COR-L47 (cell line): ENCODE data around the gene GHRL.
"Not testable (repeated sequence)": the region's sequence is repeated elsewhere in the genome, so short reads cannot be mapped to it uniquely, and the experiment has no call there.

Source experiments
- DNase-seq: peaks from one replicate; lab custom pipeline; 2025; lab: John Stamatoyannopoulos, UW

GHRL gene

DNA sequence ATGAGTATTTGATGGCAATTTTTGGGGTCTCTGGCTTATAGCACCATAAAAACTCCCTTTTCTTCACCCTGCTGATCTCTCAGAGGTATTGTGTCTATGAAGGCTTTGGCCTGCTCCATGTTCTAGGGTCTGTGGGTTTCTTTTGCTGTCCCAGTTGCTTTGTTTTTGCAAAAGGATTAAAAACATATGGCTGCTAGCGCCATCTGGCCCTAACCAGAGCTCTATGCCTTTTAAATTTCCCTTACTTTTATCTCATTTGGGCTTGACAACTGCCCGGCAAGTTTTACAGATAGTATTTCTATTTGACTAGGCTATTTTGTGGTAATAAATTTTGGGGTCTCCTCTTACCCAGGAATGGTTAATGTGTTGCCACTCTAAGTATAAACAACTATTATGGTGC, 6.4 kb upstream of the GHRL start:
- no peak for DNase-seq

DNA sequence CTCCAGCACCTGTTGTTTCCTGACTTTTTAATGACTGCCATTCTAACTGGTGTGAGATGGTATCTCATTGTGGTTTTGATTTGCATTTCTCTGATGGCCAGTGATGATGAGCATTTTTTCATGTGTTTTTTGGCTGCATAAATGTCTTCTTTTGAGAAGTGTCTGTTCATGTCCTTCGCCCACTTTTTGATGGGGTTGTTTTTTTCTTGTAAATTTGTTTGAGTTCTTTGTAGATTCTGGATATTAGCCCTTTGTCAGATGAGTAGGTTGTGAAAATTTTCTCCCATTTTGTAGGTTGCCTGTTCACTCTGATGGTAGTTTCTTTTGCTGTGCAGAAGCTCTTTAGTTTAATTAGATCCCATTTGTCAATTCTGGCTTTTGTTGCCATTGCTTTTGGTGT, 5.3 kb upstream of the GHRL start:
- not testable (repeated sequence) for DNase-seq

DNA sequence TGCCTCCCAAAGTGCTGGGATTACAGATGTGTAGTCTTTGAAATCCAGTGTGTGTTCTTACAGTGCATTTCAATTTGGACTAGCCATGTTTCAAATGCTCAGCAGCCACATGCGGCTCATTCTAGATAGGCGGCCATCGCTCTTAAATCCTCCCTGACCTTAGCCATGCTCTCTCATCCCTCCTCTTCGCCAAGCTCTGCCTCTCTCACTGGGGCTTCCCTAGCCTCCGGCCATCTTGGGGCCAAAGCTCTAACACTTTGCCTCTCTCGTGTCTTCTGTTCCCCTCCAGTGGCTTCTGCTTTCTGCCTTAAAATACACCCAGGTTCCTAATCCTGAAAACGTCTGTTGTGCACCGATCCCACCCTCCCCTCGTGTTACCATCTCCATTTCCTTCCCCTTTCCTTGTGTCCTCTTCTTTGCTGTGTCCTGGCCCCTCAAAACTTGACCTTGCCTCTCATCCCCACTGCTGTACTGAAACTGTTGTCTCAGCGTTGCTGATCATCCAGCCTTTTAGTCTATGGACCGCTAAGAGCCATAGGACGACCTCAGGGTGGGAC, 1.4 kb upstream of the GHRL start:
- no peak for DNase-seq

DNA sequence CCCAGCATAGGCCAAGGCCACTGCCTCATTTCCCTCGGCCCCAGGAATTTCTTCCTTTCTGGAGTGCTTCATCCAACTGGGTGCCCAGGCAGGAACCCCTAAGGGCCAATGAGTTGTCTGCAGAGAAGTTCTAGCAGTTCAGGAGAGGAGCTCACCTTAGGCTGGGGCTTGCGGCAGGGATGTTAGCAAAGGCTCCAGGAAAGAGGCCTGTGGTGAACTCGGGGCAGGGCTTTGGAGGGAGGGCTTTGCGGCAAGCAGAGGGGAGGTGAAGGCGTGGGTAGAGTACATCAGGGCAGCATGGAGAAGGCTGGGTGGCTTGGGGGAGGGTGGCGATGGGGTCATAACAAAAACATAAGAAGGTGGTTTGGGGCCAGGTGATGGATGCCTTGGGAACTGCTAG, 1.1 kb downstream of the GHRL start:
- no peak for DNase-seq

DNA sequence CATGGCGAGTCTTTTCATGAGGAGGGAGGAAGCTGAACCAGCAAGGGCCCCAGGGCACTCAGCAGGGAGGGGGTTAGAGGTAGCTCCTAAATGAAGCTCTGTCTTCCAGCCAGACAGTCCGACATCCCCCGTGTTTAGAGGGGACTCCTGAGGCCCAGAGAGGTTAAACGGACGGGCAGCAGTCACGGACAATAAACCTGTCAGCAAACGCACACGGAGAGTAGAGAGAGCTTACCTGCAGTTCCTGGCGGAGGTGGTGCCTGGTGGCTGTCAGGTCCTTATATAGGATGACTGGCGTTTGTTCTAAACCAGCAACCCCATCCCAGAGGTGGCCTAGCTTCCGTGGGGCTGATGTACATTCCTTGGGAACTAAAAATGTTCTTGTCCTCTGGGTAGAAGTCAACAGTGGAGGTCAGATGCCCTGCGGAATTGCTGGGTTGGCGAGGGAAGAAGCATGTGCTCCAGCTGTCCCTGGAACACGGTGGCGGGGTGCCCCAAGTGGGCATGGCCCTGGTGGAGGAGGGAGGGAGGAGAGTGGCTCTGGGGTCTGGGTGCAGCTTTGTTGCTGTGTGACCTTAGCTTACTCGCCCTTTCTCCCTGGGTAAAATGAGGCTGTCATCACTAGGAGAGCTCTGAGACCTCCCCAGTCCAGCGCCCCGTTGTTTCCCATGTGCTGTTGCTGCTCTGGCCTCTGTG, 2.1 kb downstream of the GHRL start:
- no peak for DNase-seq

DNA sequence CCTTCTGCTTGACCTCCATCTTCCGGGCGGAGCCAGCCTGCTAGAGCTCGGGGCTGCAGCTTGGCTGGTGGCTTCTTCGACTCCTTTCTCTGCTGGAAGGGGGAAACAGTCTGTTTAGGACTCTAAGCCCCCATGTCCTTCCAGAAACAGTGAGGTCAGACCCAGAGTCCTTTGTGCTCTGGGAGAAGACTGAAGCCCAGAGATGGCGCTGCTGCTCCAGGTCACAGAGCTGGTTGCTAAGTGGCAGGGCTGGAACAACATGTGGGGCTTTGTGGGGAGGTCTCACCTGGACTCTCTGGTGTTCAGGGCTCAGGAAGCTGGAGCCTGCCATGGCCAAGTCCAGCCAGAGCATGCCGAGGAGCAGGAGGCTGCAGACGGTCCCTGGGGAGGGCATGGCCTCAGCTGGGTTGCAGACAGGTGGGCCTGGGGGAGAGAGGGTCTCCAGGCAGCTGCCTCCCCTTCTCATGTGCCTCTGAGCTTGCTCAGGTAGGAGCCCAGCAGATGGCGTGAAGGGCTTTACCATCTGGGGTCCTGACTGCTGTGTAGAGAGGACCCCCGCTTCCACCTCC, 2.9 kb downstream of the GHRL start:
- DNase-seq: no peak

DNA sequence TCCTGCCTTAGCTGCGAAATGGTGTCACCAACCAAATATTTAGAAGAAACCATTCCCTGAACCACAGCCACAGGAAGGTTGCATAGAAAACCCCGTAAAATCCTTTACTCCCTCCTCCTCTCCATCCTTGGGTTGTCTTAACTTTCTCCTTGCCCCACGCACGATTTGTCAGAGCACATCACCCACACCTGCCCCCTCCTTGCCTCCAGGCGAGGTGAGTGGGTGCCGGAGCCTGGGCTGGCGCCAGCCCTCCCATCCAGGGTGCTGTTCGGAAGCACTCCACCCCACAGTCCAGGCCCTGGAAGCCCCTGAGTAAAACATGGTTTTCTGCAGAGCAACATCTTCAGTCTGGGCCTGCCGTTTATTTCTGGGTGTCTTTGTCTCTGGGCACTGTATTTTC, 3.7 kb downstream of the GHRL start:
- DNase-seq: no peak

DNA sequence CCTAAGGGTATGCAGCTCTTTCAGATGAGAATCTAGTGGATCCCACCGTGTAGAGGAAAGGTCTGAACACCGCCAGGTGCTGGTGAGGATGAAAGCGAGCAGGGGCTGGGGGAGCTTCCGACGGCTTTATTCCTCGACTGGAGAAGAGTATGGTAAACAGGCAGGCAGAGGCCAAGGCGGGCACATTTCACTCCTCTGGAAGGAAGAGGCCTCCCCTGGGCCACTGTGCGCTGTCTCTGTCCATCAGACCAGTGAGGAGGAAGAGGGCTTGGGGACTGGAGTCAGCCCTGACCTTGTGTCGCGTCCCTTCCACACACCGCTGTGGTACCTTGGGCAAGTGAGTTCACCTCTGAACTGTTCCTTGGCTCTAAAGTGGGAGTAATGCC, 4.2 kb downstream of the GHRL start:
- no peak for DNase-seq

DNA sequence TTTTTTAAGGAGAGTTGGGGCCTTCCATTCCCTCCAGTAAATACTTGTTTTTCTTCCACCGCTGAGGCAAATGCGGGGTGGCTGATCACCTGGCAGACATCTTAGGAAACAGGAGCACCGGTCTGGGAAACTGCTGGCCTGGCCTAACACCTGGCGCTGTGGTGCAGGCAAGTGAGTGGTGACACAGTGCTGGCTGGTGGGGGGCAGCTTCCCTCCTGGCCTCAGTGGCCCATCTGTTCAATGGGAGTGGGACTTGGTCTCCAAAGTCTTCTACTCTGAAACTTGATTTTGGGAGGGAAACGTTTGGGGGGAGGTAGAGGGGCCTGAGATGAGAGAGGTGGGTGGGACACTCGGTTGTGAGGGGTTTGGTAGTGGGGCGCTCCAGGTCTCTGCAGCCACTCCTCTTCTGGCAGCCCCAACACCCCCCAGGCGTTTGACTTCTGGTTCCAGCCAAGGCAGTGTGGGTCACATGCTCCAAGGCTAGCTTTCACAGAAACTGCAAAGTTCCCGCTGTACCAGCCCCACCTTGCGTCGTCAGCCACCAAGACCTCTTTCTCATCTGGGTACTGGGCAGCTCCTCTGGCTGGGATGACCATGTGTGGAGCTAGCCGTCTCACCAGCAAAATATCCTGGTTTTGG, 4.7 kb downstream of the GHRL start:
- no peak for DNase-seq

DNA sequence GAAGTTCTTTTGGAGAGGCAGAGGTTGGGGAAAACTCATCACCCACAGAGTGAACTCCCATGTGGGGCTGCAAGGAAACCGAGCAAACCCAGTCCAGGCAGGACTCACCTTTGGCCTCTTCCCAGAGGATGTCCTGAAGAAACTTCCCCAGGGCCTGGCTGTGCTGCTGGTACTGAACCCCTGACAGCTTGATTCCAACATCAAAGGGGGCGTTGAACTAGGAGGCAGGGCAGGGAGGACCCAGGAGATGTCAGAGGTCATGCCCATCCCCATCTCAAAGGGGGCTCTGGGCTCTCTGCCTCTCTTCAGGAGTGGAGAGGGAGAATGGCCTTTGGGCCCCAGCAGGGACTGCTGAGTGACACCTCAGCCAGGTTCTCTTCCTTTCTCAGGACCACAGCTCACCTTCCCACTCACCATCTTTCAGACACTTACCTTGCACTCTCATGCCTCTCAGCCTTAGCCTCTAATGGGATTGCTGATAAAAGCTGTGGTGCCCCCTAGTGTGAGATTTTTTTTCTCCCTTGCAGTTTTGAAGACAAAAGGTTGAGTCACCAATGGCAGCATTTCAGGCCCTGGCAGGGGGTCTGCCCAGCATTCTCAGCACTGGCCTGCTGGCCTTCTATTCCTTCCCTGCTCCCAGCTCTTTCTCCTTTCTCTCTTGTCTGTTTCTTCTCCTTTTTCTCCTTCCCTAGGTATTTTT, 6.0 kb downstream of the GHRL start:
- no peak for DNase-seq

DNA sequence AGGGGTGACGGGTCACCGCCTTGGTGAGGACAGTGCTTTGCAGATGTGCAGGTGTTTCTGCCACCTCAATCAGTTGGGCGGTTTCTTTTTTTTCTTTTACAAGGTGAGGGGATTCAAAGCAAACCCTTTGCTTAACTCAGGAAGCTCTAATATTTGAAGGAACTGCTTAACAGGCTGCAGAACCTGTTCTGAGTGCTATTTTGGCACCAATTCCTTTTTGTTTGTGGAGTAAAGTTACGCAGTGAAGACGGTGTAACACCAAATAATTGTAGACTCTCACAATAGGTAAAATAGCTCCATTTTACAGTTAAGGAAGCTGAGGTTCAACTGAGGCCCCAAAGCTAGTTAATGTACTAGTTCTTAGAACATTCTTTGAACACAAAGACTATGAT, 6.6 kb downstream of the GHRL start:
- no peak for DNase-seq

DNA sequence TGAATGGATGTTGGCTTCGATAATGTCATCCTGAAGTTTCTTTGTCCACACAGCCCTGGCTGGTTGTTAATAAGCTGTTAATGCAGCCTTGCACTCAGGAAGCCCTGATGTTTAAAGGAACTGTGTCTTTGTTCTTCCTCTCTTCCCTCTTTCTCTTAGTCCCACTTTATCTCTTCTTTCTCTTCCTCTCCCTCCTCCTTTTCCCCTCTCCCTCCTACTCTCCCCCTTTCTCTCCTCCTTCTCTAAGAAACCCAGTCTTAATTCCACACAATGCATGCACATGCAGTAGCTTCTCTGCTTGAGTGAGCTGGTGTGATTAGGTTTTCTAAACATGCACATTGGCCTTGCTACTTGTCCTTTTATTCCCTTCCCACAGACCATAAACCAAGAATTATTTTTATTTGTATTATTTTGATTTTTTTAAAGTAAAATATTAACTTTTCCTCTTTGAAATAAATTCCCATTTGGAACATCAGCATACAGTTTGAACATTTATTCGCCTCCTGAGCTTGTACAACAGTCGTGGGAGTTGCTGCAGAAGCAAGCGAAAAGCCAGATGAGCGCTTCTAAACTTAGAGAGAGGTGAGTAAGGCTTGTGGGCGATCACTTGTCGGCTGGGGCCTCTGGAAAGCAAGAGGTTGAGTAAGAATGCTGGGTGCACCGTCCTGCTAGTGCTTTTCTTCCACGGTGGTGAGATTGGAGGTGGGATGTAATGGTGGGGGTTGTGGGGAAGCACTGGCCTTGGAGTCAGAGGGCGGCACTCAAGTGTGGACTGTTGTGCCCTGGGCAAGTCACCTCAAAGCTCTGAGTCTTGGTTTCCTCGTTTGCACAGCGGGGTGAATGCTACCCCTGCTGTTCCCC, 7.2 kb downstream of the GHRL start:
- no peak for DNase-seq

DNA sequence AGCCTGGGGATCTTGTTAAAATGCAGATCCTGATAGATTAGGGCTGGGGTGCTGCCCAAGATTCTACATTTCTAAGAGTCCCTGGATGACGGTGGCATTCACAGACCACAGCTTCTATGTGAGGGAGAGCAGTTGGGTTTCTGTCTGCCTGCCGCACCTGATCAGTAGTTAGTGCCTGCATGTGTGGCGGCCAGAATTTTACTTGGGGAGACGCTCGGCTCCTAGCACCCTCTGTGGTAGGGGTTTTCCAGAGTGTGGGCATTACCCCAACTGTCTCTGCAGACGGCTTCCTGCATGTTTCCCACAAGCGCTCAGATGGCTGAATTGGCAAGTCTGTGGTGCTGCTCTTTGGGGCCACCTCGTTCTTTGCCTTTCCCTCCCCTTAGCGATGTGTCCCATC, 8.3 kb downstream of the GHRL start:
- DNase-seq: no peak

DNA sequence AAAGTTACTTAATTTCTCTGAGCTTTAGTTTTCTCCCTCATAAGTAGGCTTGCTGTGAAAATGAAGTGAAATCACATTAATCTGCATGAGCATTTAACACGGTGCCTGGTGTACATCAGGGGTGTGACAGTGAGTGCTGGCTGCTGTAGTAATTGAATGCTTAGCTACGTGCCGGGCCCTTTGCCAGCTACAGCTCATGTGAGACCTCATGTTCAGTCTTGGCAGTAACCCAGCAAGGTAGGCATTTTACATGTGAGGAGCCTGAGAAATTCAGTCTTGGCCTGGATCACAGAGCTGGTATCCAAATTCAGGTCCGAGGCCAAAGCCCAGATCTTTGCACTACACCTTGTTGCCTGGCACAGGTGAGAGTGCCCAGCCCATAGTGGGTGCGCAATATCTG, 9.1 kb downstream of the GHRL start:
- peak; percentile 85 for DNase-seq

DNA sequence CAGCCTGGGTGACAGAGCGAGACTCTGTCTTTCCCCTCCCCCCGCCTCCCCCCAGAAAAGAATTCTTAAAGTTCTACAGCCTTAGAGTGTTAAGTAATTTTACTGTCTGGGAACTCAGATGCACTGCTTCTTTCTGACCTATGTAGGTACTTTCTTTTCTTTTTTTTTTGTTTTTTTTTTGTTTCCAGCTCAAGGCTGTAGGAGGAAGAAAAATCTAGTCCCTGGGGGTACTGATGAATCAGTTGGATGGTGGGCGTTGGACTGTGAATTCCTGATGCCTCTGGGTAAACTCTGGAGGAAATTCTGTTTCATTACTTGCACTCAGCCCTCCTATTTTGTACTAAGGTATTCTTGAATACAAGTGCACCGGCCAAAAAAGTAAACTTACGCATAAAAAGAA, 10.8 kb downstream of the GHRL start:
- DNase-seq: no peak

DNA sequence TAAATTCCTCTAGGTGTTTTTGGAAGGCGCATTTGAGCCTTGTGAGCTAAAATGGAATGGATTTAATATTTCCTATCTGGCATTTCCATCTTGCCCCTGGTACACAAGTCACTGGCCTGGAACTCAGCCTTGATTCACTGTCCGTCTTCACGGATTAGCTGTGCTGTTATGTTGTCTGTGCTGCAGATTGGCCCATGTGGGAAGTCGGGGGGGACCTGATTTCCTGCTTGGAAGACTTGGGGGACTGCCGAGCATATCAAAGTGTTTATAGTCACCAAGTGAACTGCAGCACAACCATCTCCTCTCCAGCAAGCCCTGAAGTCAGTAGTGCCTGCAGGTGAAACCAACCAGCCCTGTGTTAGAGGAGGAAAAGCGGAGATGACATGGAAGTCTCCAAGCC, 12.2 kb downstream of the GHRL start:
- DNase-seq: no peak

DNA sequence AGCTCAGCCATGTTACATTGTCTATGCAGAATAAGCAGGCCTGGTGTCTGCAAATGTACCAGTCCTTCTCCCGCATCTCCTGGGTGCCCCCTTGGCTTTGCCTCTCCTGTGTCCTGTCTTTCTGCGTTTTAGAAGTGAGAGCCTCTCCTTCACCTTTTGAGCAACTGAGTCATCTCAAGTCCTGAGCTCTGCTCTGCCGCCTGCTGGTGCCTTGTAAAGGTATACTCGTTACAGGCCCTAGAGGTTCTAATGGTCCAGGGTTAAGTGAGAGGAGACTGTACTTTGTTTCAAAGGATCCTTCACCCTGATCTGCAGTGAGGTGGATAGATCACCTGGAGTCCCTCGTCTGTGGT, 12.6 kb downstream of the GHRL start:
- no peak for DNase-seq

DNA sequence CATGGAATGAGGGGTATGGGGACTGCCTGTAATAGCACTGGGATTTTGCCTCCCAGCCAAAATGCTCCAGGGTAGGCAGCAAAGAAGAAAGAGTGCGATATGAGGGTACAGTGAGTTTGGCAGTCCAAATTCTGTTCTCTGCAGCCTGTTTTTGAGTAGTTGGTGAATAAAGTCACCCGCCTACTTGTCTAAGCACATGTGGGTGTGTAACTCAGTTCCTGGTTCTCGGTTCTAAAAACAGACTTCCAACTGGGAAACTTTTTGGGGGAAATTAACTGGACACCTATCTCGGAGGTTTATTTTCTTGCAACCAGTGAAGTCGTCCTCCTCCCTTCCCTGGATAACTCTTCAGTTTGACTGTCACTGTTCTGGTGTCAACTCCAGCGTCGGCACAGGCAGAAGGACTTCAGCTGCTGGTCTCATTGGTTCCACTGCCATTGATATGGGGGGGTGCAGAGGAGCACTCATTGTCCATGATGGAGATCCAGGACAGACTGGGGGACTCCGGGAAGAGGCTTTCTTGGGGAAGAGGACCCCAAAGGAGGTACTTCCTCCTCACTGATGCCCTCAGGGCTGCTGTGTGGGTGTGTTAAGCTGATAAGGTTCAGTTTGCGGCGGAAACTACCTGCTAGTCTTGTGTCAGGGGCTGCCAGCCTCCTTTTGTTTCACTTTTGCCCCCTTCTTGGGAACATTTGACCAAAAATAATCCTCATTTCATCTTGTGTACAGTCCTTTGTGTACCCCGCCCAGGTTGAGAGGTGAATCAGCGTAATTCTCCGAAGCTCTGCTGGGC, 13.2 kb downstream of the GHRL start:
- DNase-seq: no peak

DNA sequence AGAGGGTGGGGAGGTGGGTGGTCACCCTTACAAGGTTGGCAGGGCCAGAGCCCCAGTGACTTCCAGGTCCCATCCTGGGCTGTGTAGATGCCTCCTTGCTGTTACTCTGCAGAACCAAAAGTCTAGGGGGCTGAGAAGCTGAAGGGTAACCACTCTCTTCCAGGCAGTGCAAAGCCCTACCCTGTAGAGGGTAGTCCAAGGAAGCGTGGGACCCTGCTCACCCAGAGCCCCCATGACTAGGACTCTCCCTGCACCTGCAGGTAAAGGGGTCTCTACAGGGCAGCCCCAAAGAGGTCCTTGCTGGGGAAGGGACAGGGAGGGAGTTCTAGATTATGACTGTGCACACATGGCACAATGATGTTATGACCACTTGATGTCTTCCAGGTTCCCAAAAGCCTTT, 14.2 kb downstream of the GHRL start:
- DNase-seq: no peak

DNA sequence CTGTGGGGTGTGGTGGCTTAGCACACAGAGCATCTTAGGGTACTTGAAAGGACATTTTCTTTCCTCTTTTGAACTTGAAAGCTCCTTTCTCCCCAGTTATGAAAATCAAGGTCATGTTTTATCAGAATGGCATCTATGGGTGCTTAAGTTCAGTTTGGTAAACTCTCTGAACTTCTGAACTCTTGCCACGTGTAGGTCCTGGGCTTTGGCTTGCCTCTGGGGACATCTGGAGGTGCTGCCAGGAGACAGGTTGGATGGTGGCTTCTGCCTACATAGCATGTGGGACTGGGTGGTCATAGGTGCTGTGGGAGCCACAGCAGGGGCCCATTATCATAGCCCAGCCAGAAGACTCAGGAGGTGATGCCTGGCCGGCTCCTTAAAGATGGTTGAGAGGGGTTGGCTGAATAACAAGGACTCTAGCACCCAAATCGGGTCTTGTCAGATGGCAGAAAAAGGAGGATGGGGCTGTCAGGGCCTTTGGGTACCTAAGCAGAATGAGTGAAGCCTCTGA, 15.6 kb downstream of the GHRL start:
- DNase-seq: no peak

DNA sequence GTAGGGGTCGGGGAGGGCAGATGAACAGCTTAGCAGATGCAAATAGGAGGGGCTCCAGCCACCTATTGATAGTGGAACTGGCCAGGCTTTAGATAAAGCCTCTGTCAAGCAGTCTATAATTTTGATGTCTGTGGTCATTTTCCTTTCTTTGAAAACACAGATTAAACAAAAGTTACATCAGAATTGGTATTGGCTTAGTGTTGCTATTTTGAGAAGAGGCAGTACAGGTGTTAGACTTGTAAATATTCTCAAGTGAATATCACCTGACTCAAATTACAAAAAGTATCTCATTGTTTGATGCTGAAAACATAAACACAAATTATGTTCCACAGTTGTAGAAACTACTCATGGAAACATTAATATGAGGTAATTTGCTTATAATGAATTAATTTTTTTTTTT, 18.1 kb downstream of the GHRL start:
- peak; percentile 40 for DNase-seq
